ENCODE measurements around the gene TMPRSS4. TPM values are rescaled to one million over a fixed set of nuclear protein-coding genes. Genes with fewer than 3 reads are reported as not detected.

TMPRSS4 gene
- total RNA-seq, 1 experiment from 2014 or later, result 1.4 TPM

- ATAC-seq, result no peak
- ChIA-PET POLR2A (interaction anchor here (0.6 kb wide), 2 partner anchors 87 to 221 kb away, joined by 3 to 6 read pairs; no protein-coding TSS in a partner anchor), CTCF (interaction anchor here (0.7 to 0.9 kb wide), 2 partner anchors 11 to 222 kb away, joined by 3 to 4 read pairs; no protein-coding TSS in a partner anchor)
- H3K9me3 Mint-ChIP-seq, result peaks cover under 1% of the 10 kb centered on the region
- TF ChIP-seq AFF4 (CRISPR knock-in tag; IDR thresholded peaks at IDR 0.05; ENCODE audit: borderline replicate concordance) (no peak), RELA (CRISPR knock-in tag; IDR thresholded peaks at IDR 0.05; ENCODE audit: borderline replicate concordance) (no peak)
- H3K4me3 Mint-ChIP-seq, result no peak overlapping the region
- no peak overlapping the region for H3K27ac Mint-ChIP-seq
- H3K4me1 Mint-ChIP-seq, result 0 out of 2 replicates have a peak, but pooled peaks cover 3% of the 10 kb centered on the region
- no peak for DNase-seq (ENCODE audit: low spot score)
- peaks cover 5% of the 10 kb centered on the region; the same call in 1 of the 2 replicates for H3K27me3 Mint-ChIP-seq (ENCODE audit: low read depth)
- H3K36me3 Mint-ChIP-seq, result no peaks in the 10 kb centered on the region
These were observed 34.7 kb upstream of the TMPRSS4 start for GRCh38 chr11:118042141-118042540.

- POLR2A ChIA-PET, result no interaction called here
- Mint-ChIP-seq H3K36me3 (no peaks in the 10 kb centered on the region), H3K9me3 (no peaks in the 10 kb centered on the region), H3K27ac (no peak overlapping the region), H3K27me3 (ENCODE audit: low read depth) (peaks cover 1% of the 10 kb centered on the region; the same call in 1 of the 2 replicates), H3K4me3 (no peak overlapping the region), H3K4me1 (0 out of 2 replicates have a peak, but pooled peaks cover 3% of the 10 kb centered on the region)
- ATAC-seq (no peak), DNase-seq (ENCODE audit: low spot score) (no peak)
- TF ChIP-seq SMAD3 (CRISPR knock-in tag; IDR thresholded peaks at IDR 0.05; ENCODE audit: borderline replicate concordance) (no peak), STAT6 (CRISPR knock-in tag; conservative IDR thresholded peaks at IDR 0.05; ENCODE audit: low read depth) (no peak), CREM (CRISPR knock-in tag; IDR thresholded peaks at IDR 0.05) (no peak), FOXJ3 (CRISPR knock-in tag; IDR thresholded peaks at IDR 0.05; ENCODE audit: borderline replicate concordance) (no peak), TCF7 (CRISPR knock-in tag; IDR thresholded peaks at IDR 0.05; ENCODE audit: low read depth) (no peak), KAT7 (CRISPR knock-in tag; IDR thresholded peaks at IDR 0.05; ENCODE audit: borderline replicate concordance) (no peak), MAX (CRISPR knock-in tag; IDR thresholded peaks at IDR 0.05) (no peak), JAZF1 (CRISPR knock-in tag; IDR thresholded peaks at IDR 0.05) (no peak), USF2 (CRISPR knock-in tag; IDR thresholded peaks at IDR 0.05) (no peak), HMGA2 (CRISPR knock-in tag; IDR thresholded peaks at IDR 0.05) (no peak)
- CTCF ChIA-PET, result no interaction called here
These were observed 34.1 kb upstream of the TMPRSS4 start for GRCh38 chr11:118042796-118043195.

- no peak overlapping the region for H3K4me3 Mint-ChIP-seq
- no peaks in the 10 kb centered on the region for H3K27me3 Mint-ChIP-seq (ENCODE audit: low read depth)
- CTCF ChIA-PET, result no interaction called here
- no peaks in the 10 kb centered on the region for H3K36me3 Mint-ChIP-seq
- POLR2A ChIA-PET, result no interaction called here
- no peak overlapping the region for H3K27ac Mint-ChIP-seq
- 0 out of 2 replicates have a peak, but pooled peaks cover 3% of the 10 kb centered on the region for H3K4me1 Mint-ChIP-seq
- DNase-seq (ENCODE audit: low spot score) (no peak), ATAC-seq (no peak)
- H3K9me3 Mint-ChIP-seq, result no peaks in the 10 kb centered on the region
- no peak for TF ChIP-seq AFF4 (CRISPR knock-in tag; IDR thresholded peaks at IDR 0.05; ENCODE audit: borderline replicate concordance)
- no peak for TF ChIP-seq HMGA2 (CRISPR knock-in tag; IDR thresholded peaks at IDR 0.05)
- TF ChIP-seq CBFB (CRISPR knock-in tag; IDR thresholded peaks at IDR 0.05; ENCODE audit: low read depth), result no peak
- TF ChIP-seq CTCF (IDR thresholded peaks at IDR 0.05), result no peak
- TF ChIP-seq ATF3 (CRISPR knock-in tag; conservative IDR thresholded peaks at IDR 0.05), result no peak
These were observed 31.7 kb upstream of the TMPRSS4 start for GRCh38 chr11:118045191-118045590.

Data from WTC11 (cell line).